ENCODE measurements around the gene NPLOC4.

Gene NPLOC4

GRCh38 chr17:81662002-81662401 is 25.1 kb upstream of the NPLOC4 start:
- no peak for DNase-seq

GRCh38 chr17:81660441-81660840 is 23.5 kb upstream of the NPLOC4 start:
- DNase-seq: no peak

- DNase-seq: no peak
Observed at GRCh38 chr17:81659038-81659437, 22.1 kb upstream of the NPLOC4 start.

- no peak for DNase-seq
Observed at GRCh38 chr17:81656835-81657234, 19.9 kb upstream of the NPLOC4 start.

GRCh38 chr17:81656118-81656743 is 19.3 kb upstream of the NPLOC4 start, which contains the start of gene PDE6G:
TSS of gene PDE6G (minus strand) at chr17:81656542. CDS start at chr17:81653305, 3,237 bp downstream.
- DNase-seq: no peak

- DNase-seq: no peak
Observed at GRCh38 chr17:81655378-81656117, 18.6 kb upstream of the NPLOC4 start.

GRCh38 chr17:81652906-81653771 is 16.2 kb upstream of the NPLOC4 start:
- DNase-seq: peak; percentile 50

- no peak for DNase-seq
Observed at GRCh38 chr17:81651692-81652091, 14.8 kb upstream of the NPLOC4 start.

- DNase-seq: no peak
Observed at GRCh38 chr17:81650951-81651350, 14.0 kb upstream of the NPLOC4 start.

- no peak for DNase-seq
Observed at GRCh38 chr17:81648707-81649085, 11.8 kb upstream of the NPLOC4 start.

- DNase-seq: no peak
Observed at GRCh38 chr17:81648013-81648706, 11.2 kb upstream of the NPLOC4 start.

GRCh38 chr17:81647640-81648012 is 10.7 kb upstream of the NPLOC4 start:
- no peak for DNase-seq

- no peak for DNase-seq
Observed at GRCh38 chr17:81646869-81647600, 10.1 kb upstream of the NPLOC4 start.

- no peak for DNase-seq
Observed at GRCh38 chr17:81644976-81645952, 8.4 kb upstream of the NPLOC4 start.

GRCh38 chr17:81644496-81644895 is 7.6 kb upstream of the NPLOC4 start:
- no peak for DNase-seq

GRCh38 chr17:81641825-81642489 is 5.0 kb upstream of the NPLOC4 start:
- DNase-seq: no peak

- DNase-seq: no peak
Observed at GRCh38 chr17:81640011-81640410, 3.1 kb upstream of the NPLOC4 start.

GRCh38 chr17:81638683-81639082 is 1.8 kb upstream of the NPLOC4 start:
- no peak for DNase-seq

- no peak for DNase-seq
Observed at GRCh38 chr17:81635973-81636504, 873 bp downstream of the NPLOC4 start.

GRCh38 chr17:81635431-81635830 is 1.5 kb downstream of the NPLOC4 start:
- DNase-seq: no peak

All from CD4-positive, alpha-beta T cell treated with Interleukin-17A for 4 hours (primary cell).